ENCODE results near the gene PGLYRP3.

DNA sequence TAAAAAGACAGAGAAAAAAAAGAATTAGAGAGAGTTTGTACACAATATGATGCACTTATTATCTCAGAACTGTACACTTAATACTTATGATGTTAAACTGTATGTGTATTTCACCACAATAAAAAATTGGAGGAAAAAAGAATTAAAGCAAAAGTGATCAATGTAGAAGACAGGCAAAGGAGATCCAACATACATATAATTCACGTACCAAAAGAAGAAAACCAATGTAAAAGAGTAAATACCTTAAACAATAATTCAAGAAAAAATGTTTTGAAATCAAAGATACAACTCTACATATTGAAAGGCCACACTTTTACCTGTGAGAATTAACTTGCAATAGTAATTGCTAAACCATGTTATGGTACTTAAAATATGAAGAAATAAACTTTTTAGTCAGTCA, 9.8 kb upstream of the PGLYRP3 start:
- TF ChIP-seq SMAD3 (CRISPR knock-in tag; conservative IDR thresholded peaks at IDR 0.05), result no peak
- no peak for TF ChIP-seq SMARCA4 (IDR thresholded peaks at IDR 0.05)
- TF ChIP-seq, protein P1, sequence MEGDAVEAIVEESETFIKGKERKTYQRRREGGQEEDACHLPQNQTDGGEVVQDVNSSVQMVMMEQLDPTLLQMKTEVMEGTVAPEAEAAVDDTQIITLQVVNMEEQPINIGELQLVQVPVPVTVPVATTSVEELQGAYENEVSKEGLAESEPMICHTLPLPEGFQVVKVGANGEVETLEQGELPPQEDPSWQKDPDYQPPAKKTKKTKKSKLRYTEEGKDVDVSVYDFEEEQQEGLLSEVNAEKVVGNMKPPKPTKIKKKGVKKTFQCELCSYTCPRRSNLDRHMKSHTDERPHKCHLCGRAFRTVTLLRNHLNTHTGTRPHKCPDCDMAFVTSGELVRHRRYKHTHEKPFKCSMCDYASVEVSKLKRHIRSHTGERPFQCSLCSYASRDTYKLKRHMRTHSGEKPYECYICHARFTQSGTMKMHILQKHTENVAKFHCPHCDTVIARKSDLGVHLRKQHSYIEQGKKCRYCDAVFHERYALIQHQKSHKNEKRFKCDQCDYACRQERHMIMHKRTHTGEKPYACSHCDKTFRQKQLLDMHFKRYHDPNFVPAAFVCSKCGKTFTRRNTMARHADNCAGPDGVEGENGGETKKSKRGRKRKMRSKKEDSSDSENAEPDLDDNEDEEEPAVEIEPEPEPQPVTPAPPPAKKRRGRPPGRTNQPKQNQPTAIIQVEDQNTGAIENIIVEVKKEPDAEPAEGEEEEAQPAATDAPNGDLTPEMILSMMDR (IDR thresholded peaks at IDR 0.05 in 2 of 3, conservative IDR thresholded peaks at IDR 0.05 in 1 of 3; ENCODE audit: insufficient read depth in 2 of 3, low read depth in 1 of 3, low read length in 3 of 3), result no peak
- no peak for TF ChIP-seq FOXJ3 (CRISPR knock-in tag; IDR thresholded peaks at IDR 0.05)
- no peak for TF ChIP-seq ZBTB49 (CRISPR knock-in tag; IDR thresholded peaks at IDR 0.05; ENCODE audit: borderline replicate concordance)
- no peak for TF ChIP-seq ZNF347 (CRISPR knock-in tag; IDR thresholded peaks at IDR 0.05; ENCODE audit: low read depth)
- TF ChIP-seq PHF21A (IDR thresholded peaks at IDR 0.05; ENCODE audit: borderline replicate concordance, low read depth), result no peak
- TF ChIP-seq RFX5 (IDR thresholded peaks at IDR 0.05; ENCODE audit: low read depth, low read length), result no peak

All from K562 (cell line).